Dedifferentiated amniotic fluid mesenchymal stem cell (primary cell): ENCODE measurements around the gene RAB1B.

ENCODE experiments used
- DNase-seq: peaks from one replicate; pipeline ENCODE4 v3.0.0-alpha.2; 2016; ENCODE audit errors: extremely low spot score

The RAB1B gene

DNA sequence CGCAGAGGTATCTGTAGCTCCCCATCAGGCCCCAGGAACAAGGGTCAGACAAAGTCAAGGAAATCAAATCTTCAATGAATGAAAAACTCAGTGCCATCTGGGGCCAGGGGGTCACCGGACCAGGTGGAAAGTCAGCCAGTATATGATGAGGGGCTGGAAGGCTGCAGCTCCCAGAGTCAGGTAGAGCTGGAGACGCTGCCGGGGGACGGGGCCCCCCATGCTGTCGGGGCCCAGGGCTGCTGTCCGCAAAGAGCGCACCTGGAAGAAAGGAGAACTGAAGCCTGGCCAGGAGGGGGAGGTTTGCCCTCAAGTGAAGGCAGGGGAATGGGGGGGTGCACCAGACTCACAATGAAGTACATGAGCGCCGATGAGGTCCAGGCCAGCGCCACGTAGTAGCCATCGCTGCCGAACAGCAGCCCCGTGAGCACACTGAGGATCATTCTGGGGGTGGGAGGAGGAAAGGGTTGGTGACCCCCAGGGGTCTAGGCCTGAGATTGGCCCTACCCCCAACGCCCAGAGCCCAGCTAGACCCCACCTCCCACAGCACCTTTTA is 16.2 kb downstream of the RAB1B start:
- no peak for DNase-seq

DNA sequence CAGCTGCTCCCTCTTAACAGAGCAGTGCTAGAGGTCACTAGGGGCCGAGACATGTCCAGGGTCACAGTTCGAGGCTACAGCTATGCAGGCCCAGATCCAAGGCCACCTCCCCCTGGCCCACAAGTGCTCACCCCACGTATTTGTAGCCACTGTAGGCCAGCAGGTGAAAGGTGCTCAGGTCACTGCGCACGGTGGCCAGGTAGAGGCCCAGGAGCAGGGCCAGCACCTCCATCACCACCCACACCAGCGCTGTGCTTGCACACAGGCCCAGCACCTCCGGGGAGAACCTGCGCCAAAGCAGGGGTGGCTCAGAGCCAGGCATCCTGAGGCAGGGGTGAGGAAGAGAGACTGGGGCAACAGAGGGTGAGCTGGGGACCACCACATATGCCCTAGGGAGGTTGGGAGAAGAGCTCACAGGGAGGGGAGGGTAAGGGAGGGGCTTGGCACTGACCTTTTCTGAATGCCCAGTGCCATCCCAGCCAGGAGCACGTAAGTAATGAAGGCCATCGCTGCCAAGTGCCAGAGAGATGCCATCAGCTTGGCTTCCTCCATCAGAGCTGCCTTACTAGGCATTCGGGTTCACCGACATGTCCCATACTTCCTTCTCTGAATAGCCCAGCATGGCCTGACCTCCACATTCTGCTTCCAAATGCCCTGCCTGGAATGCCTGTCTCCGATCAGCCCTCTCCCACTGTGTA is 17.0 kb downstream of the RAB1B start:
- DNase-seq, result no peak

DNA sequence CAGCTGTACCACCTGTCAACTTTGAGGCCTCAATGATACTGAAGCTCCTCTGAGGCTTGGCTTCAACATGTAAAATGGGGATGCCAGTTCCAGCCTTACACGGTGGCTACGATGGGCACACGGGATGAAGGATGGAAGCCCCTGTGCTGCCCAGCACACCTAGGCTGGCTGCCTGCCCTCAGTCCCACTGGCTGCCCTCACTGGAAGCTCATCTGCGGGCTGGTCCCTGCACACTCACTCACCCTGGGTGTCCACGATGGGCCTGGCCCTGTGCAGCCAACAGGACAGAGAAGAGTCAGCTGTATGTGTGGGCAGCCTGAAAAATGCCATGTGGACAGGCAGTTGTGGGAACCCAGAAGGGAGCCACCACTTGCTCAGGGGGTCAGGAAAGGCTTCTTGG is 18.3 kb downstream of the RAB1B start:
- DNase-seq, result no peak

DNA sequence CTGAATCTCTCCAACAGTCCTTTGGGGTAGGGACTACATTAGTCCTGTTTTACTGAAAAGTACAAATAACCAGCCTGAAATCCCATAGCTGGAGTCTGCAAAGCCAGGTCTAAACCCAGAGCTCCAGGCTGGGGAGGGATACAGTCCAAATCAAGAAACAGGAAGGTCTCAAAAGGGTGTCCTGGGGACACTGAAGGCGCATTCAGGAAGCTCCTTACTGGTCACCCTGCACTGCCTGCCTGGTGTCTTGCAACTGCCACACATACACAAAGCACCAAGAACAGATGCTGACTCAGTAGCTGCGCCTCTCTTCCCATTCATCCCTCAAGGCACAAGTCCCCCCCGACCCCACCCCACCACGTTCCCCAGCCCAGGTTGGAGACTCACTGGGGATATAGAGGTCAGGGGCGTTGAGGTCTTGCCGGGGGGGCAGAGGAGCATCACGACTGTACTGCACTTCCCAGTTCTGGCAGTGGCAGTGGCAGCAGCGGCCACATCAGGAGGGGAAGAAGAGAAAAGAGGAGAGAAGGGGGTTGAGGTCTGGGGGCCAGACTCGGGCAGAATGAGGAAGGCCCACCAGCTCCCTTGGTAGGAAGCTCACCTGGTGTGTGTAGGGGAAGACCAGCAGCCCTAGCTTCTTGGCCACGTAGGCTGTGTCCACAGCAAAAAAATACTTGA is 18.9 kb downstream of the RAB1B start:
- DNase-seq, result no peak

DNA sequence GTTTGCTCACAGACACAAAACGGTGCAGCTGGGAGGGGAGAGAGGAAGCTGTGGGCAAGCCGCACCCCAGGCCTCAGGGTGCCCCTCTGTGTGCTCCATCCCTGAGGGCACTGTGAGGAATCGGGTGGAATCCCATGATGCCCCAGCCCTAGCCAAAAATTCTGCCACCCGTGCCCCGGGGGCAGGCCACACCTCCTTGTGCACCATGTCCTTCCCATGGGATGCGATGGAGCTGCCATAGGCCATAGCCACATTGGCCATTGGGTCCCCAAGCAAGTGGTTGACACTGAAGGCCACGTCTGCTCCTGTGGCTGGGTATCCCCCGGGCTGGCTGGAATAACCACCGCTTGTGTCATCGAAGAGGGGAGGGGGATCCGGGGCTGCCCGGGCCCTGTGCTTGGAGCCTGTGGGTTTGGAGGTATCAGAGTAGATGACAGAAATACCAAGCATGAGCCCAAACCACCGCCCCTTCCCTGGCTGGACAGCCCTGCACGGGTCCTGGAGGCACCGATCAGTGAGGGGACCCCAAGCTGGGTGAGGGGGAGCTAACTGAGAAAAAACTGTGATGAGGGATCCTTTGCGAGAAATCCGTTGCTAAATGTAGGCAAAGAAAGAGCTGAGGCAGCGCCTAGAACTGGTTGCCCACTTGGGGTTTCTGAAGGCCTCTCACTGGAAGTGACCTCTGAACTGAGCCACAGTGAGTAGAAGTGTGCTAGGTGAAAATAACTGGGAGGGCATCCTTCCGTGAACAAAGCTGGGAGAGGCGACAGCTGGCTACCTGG is 19.6 kb downstream of the RAB1B start:
- no peak for DNase-seq

DNA sequence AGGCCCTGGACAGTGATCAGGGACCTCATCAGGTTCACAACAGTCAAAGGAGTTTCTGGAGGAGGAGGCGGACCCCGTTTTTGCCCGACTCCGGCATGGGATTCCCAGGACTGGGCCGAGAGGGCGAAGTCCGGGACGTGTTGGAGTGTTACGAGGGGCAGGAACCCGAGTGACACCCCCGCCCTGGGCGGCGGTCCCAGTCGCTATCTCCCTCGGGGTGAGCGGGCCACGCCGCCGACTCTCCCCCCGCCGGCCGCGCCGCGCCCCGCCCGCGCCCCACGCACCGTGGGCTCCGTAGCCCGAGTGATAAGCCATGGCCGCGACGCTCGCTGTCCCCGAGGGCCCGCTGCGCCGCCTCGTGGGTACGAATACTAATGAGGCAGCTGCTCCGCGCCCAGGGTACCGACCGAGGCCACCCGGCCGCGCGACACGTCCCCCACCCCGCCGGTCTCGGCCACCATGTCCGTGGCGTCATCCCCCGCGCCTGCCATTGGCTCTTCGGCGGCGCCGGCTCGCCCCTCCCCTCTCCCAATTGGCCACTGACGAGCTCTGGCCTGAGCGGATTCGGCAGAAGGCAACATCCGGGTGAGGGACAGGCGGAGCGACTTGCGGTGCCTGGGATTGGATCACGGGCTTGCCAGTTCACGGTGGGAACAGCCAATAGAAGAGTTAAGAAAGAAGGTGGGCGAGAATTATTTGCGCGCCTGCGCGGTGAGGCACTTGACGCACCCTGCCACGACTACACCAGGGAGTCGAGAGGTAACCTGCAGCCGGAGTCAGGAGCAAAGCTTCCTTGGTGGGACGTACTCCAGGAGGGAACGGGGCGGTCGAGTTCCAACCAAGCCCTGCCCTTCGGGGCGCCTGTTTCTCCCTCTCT is 20.5 kb downstream of the RAB1B start, which contains the start of gene YIF1A:
Gene YIF1A (minus strand): TSS at position 473 of the 877 bp plus-strand sequence. CDS start 158 bp downstream, at position 315.
- peak; percentile 99 for DNase-seq

DNA sequence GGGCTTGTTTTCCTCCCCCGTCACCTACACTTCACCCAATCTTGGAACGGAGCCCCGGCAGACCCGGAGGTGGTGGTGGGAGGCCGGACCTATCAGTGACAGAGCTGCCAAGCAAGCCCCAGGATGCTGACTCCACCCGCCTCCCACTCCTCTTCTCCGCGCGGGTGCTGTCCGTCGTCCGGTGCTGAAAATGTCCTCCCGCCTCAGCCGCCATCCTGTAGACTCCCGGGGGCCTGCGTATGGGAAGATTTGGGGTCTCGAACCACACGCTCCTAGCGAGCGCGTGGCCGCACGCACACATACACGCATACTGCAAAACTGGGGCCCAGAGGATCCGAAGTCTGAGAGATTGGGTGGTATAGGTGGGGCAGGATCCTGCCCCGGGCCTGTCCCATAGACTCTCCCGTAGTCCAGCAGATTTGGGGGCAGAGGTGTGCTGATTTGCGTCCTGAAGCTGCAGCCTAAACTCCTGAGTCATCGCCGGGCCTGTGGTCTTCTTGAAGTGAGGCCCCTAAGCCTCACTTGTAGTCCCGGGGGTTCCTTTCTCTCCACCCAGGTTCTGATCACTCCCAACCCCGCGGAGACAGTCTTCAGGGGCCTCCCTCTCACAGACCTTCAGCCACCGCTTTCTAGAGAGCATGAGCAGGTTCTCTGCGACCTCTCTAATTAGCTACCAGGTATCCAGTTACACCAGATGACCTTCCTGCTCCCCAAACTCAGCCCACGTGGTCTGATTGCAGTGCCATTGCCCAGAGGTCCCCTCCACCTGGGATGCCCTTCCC is 21.3 kb downstream of the RAB1B start:
- DNase-seq, result peak; percentile 70

DNA sequence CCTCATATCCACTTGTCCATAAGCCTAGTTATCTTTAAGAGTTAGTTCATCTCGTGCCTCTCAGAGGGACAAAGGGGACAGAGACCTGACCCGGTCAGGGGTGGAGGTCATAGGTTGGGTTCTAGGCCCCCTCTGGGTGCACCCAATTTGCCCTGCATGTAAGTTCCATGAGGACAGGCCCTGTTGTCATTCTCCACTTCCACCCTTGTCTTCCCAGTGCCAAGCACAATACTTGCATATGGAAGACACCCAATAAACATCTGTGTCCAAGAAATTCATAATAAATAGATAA is 21.8 kb downstream of the RAB1B start:
- no peak for DNase-seq

DNA sequence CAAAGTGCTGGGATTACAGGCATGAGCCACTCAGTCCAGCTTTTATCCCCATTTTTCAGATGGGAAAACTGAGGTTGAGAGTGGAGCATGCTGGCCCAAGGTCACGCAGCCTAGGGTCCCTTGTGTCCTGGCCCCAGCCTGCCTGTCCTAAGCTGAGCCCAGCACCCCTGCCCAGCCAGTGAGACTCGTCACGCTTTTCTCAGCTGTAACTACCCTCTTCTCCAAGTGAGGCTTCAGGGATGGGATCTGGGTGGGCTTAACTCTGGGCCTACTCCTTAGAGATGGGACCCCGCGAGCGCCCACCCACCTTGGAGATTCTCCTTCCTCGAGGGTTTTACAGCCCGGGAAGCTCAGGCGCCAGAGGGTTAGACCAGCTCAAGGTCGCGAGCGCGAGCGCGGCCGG is 22.9 kb downstream of the RAB1B start:
- no peak for DNase-seq

DNA sequence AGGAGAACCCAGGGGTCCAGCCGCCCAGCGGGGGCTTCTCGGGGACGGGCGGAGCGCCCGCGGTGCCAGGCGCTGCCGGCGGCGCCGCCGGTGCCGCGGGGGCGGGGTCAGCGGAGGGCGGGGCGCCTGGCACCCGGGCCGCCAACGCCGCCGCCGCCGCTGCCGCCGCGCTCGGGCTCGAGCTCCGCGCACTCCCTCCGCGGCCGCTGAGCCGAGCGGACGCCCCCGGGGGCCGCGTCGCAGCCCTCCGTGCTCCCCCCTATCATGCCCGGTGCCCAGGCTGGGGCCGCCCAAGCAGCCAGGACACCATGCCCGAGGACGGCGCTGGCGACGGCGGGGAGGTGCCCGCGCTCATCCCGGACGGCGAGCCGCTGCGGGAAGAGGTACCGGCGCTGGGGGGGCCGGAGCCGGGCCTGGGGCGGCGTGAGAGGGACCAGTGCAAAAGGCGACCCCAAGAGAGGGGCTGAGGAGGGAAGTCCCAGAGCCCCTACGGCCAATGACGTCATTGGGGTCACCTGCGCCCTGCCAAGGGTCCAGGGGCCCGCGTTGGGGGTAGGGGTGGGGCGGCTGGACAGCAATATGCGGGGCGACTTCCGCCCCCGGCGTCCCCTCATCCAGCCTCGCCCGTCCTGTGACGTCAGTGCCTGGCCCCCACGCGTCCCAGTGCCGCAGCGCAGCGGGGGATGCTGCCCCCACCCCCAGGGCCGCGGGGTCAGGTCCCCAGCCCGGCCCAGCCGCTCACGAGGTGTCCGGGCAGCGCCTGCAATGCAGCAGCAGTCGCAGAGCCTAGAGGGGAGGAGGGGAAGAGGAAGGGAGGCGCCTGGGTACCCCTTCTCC is 23.5 kb downstream of the RAB1B start, which contains the start of gene TMEM151A:
Gene TMEM151A (plus strand): TSS at position 189 of the 837 bp plus-strand sequence. CDS start 120 bp downstream, at position 309.
- no peak for DNase-seq

DNA sequence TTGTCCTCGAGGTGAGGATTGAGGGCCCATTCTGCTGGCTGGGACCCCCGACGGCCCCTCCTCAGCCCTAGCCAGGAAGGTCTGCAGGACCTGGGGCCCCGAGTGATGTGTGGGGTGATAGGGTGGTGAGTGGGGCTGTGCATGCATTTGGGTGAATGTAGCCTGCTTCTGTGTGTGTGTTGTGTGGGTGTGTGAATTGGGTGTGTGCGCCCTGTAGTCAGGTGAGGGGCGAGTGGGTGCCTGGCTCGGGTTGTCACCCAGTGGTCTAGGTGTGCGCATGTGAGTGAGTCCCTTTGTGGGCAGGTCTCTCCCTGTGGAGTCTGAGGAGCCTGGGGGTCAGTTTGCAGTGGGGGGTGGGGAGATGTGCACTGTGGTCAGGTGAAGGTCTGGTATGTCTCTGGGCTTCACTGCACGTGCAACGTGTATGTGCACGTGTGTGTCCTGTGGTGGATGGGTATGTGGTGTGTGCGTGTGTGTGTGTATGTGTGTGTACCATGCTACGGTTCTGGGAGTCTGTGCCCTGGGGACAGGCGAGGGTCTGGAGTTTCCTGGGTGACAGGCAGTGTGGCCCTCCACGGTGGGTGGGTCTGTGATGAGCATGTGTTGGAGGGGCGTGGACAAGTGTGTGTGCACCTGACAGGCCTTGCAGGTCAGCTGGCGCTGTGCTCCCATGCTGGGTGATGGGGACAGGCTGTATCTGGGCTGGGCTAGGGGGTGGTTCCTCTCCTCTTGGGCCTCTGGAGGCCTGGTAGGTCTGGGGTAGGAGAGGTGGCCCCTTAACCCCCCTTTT is 24.3 kb downstream of the RAB1B start:
- no peak for DNase-seq

DNA sequence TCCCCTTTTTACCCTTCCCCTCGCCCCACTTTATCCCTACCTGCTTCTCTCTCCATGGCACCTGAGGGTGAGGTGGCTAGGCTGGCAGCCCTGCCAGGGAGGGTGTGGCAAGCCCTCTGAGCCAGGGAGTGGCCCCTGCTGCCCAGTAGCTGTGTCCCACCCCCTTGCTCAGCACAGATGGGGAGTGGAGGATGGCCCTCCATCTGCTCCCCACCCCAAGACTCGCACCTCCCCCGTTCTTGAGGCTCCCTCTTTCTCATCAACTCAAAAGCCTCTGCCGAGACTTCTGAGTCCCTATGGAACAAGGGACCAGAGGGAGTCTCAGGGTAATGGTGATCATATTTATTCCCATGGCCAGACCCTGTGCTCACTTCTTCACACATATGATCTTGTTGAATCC is 24.9 kb downstream of the RAB1B start:
- DNase-seq, result no peak

DNA sequence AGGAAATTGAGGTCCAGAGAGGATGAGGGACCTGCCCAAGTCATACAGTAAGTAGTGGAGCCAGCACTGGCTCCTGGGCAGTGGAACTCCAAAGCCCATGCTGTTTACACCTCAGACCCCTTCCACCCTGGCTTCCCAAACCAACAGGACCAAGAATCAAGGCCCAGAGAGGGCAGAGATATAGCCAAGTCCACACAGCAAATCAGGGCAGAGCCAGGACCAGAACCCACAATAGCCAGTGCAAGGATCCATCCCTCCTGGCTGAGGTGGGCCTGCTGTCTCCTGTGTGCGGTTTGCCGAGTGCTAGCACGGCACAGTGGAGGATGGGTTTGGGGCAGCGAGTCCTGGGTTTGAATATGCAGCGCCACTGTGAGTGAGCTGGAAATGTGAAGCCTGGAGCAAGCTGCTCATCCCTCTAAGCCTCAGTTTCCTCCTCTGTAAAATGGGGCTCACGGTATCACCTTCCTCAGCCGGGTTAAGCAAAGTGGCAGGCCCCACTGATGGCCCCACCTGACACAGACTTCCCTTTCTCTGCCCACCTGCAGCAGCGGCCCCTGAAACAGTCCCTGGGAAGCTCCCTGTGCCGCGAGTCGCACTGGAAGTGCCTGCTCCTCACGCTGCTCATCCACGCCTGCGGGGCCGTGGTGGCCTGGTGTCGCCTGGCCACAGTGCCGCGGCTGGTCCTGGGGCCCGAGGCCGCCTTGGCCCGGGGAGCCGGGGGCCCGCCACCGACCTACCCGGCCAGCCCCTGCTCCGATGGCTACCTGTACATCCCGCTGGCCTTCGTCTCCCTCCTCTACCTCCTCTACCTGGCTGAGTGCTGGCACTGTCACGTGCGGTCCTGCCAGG is 25.6 kb downstream of the RAB1B start:
- DNase-seq, result no peak

DNA sequence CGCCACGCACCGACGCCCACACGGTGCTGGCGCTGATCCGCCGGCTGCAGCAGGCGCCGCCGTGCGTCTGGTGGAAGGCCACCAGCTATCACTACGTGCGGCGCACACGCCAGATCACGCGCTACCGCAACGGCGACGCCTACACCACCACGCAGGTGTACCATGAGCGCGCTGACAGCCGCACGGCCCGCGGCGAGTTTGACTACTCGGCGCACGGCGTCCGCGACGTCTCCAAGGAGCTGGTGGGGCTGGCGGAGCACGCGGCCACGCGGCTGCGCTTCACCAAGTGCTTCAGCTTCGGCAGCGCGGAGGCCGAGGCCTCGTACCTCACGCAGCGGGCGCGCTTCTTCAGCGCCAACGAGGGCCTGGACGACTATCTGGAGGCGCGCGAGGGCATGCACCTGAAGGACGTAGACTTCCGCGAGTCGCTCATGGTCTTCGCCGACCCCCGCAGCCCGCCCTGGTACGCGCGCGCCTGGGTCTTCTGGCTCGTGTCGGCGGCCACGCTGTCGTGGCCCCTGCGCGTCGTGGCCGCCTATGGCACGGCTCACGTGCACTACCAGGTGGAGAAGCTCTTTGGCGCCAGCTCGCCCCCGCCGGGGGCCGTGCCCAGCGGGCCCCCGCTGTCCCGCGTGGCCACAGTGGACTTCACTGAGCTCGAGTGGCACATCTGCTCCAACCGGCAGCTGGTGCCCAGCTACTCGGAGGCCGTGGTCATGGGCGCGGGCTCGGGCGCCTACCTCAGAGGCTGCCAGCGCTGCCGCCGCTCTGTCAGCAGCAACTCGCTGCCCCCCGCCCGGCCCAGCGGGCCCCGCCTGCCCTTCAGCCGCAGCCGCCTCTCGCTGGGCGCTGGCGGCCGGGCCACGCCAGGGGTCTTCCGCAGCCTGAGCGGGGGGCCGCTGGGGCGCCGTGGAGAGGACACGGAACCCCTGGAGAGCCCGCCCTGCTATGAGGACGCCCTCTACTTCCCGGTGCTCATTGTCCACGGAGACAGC is 26.5 kb downstream of the RAB1B start:
- no peak for DNase-seq

DNA sequence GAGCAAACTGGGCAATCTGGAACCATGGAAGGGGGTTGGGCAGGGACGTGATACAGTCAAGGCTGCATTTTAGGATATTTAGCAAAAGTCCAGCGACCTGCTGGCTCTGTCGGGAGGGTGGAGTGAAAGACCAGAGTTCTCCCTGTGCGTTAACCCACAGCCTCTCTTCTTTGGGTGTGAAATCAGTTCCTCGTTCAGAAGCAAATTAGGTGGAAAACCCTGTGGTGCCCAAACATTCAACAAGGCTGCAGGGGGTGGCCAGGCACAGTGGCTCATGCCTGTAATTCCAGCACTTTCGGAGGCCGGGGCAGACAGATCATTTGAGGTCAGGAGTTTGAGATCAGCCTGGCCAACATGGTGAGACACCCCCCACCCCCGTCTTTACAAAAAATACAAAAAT is 29.2 kb downstream of the RAB1B start:
- DNase-seq, result no peak

DNA sequence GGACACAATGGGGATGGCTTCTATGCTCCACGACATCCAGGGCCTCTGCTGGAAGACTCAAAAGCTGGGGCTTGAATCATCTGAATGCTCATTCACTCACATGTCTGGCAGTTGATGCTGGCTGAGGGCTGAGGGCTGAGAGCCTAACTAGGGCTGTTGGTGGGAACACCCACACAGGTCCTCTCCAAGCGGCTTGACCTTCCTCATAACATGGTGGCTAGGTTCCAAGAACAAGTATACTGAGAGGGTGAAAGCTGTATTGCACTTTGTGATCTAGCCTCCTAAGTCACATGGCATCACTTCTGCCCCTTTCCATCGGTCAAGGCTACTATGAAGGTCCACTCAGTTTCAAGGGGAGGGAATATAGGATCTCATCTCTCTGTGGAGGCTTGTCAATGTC is 30.7 kb downstream of the RAB1B start:
- no peak for DNase-seq

DNA sequence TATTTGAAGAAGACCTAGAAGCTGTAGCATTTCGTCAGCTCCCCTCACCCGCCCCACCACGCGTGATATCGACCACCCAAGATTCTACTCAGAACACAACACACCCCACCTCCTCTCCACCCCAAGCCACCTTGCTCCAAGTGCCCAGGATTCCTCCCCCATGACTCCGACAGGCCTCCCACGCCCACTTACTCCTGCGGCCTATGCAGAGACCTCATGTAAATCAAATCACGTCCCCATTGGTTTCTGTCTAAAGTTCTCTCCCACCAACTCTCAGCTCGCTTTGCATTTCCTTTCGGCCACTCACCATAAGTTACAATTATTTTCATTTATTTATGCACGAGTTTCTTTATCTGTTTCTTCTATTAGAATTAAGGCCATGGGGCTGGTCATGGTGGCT is 34.2 kb downstream of the RAB1B start:
- DNase-seq, result no peak
